ENCODE measurements around the gene CDC45. TPM values are rescaled to one million over a fixed set of nuclear protein-coding genes. Genes with fewer than 3 reads are reported as not detected.

Gene CDC45
- total RNA-seq, 4 donors from 2014 or later, result 3.4 to 16.7 (median 9.1) TPM

DNA sequence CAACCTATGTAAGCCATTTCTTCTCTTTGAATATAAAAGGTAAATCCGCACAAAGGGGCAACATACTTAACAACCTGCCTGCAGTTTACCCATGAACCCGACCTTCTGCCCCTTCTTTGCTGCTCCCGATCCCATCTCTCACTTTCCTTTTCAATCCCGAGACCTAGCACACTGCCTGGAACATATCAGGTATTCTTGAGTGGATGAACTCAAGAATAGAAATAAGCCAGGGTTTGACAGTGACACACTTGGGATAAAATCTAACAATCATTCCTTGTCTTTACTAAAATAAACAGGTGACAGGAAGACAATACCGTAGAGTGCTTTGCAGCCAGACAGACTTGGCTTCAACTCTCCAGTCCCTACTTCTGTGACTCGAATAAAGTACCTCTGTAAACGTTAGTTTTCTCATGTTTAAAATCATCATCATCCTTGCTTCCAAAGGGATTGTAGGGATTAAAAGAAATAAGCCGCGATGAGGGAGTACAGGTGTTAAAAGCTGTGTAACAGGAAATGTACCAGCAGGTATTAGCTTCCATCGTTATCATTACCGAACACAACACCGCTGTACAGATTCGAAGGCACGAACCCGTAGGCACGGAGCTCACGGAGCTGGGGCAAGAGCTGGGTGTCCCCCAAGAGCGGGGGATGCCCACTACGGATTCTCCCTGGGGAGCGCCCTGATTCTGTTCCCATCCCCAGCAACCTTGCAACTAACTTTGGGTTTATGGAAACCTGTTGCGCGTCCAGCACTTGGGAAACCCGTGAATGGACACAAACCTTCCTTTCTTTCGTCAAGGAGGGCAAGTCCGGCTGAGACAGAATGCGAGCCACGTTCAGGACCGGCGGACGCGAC is 1.4 kb upstream of the CDC45 start:
- peaks cover 6 to 24% (median 9%) of the 10 kb centered on the region in 3 donors for H3K36me3 ChIP-seq
- TF ChIP-seq, protein P1, sequence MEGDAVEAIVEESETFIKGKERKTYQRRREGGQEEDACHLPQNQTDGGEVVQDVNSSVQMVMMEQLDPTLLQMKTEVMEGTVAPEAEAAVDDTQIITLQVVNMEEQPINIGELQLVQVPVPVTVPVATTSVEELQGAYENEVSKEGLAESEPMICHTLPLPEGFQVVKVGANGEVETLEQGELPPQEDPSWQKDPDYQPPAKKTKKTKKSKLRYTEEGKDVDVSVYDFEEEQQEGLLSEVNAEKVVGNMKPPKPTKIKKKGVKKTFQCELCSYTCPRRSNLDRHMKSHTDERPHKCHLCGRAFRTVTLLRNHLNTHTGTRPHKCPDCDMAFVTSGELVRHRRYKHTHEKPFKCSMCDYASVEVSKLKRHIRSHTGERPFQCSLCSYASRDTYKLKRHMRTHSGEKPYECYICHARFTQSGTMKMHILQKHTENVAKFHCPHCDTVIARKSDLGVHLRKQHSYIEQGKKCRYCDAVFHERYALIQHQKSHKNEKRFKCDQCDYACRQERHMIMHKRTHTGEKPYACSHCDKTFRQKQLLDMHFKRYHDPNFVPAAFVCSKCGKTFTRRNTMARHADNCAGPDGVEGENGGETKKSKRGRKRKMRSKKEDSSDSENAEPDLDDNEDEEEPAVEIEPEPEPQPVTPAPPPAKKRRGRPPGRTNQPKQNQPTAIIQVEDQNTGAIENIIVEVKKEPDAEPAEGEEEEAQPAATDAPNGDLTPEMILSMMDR (IDR thresholded peaks at IDR 0.05), result no peak
- no peak for TF ChIP-seq POLR2A (IDR thresholded peaks at IDR 0.05)
- no peaks in the 10 kb centered on the region for H3K27me3 ChIP-seq
- peak overlapping the region; percentile 95 to 99 (median 96) for H3K27ac ChIP-seq
- DNase-seq, result no peak
- H3K4me3 ChIP-seq, result peak overlapping the region; percentile 67 to 95 (median 84)
- H3K9me3 ChIP-seq, result no peaks in the 10 kb centered on the region
- 0 to 1% methylated on average over 15 to 21 of the region's 31 CpGs for WGBS, 2 donors
- intact Hi-C loops (cut with DNase I), result no loop called here
- H3K4me1 ChIP-seq, result peaks cover 18 to 61% (median 26%) of the 10 kb centered on the region in 3 donors

DNA sequence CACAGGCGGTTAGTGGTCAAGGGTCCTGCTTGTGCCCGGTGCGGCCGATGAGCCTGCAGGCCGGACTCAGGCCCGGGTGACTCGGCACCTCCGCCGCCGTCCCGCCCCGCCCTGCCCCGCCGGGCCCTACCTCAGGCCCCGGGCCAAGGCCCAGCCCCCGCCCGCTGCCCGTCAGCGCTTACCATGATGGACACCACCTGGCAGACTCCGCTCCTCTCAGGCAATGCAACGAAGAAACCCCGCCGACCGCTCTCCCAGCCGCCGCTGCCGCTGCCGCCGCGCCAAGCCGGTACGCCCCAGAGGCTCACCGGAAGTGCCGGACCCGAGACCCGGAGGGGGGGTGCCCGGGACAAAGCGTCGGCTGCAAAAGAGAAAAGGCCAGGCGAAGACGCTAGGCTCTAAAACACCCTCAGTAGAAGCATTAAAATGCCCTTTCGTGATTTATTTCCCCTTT is 792 bp upstream of the CDC45 start, which contains the start of gene UFD1:
Gene UFD1, minus strand, starts transcription at position 293 of the 454 bp plus-strand sequence. Its CDS starts 108 bp downstream, at position 185.
- intact Hi-C loops (cut with DNase I), result no loop called here
- TF ChIP-seq, protein P1 (IDR thresholded peaks at IDR 0.05), result peak in 2 of 6 experiments; percentile 5 to 21
- peak in 3 of 4 donors; percentile 13 to 55 (median 53) for TF ChIP-seq POLR2A (IDR thresholded peaks at IDR 0.05)
- DNase-seq, result no peak
- 0% methylated on average over 6 of the region's 42 CpGs for WGBS, 2 donors
- Histone ChIP-seq H3K27me3 (no peaks in the 10 kb centered on the region), H3K9me3 (no peaks in the 10 kb centered on the region), H3K27ac (peak within 1 kb of the TSS; percentile 95 to 99 (median 96)), H3K4me3 (peak within 1 kb of the TSS; percentile 67 to 95 (median 84)), H3K36me3 (peaks cover 0 to 18% (median 5%) of the 10 kb centered on the region in 3 donors), H3K4me1 (peaks cover 18 to 58% (median 26%) of the 10 kb centered on the region in 3 donors)

DNA sequence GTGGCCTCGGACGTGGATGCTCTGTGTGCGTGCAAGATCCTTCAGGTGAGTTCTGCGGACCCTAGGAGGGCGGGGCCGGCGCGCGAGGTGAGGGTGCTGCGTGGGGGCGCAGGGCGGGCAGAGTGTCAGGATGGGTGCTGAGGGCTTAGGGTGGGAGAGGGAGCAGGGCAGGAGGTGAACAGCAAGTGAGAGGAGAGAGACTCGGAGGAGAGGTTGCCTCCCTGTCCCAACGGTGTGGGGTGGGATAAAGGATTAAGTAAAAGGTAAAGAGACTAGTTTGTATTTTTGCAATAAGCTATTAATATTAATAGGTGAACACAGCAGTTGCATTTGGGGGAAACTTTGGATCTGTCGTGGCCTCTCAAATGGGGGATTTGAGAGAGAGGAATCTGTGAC is 451 bp downstream of the CDC45 start:
- intact Hi-C loops (cut with DNase I), result no loop called here
- Histone ChIP-seq H3K4me3 (peak overlapping the region; percentile 67 to 95 (median 84)), H3K4me1 (peaks cover 18 to 46% (median 26%) of the 10 kb centered on the region in 3 donors), H3K27me3 (no peaks in the 10 kb centered on the region), H3K27ac (peak overlapping the region in 2 of 4 donors; percentile 96 to 97), H3K36me3 (peaks cover 0 to 5% (median 0%) of the 10 kb centered on the region in 3 donors), H3K9me3 (no peaks in the 10 kb centered on the region)
- 2% methylated on average over 4 to 5 of the region's 15 CpGs for WGBS, 2 donors
- no peak for DNase-seq
- TF ChIP-seq, protein P1 (IDR thresholded peaks at IDR 0.05), result no peak
- TF ChIP-seq POLR2A (IDR thresholded peaks at IDR 0.05), result no peak

DNA sequence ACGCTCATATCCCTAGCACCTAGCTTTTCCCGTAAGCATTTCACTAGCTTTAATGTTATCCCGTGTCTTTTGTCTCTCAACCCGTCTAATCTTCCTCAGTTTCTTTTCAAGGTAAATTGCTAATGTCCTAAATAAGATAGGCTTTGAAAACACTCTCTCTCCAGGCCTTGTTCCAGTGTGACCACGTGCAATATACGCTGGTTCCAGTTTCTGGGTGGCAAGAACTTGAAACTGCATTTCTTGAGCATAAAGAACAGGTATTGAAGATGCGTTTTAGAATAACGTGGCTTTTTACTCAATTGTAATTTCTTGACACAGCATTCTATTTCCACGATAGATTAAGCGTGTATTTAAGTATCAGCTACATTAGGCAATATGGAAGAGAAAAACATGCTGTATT is 1.1 kb downstream of the CDC45 start:
- Histone ChIP-seq H3K4me3 (no peak overlapping the region), H3K27me3 (no peaks in the 10 kb centered on the region), H3K36me3 (no peaks in the 10 kb centered on the region), H3K4me1 (peaks cover 18 to 40% (median 25%) of the 10 kb centered on the region in 3 donors), H3K9me3 (no peaks in the 10 kb centered on the region), H3K27ac (no peak overlapping the region)
- TF ChIP-seq, protein P1 (IDR thresholded peaks at IDR 0.05), result no peak
- no peak for TF ChIP-seq POLR2A (IDR thresholded peaks at IDR 0.05)
- no peak for DNase-seq
- intact Hi-C loops (cut with DNase I), result no loop called here
- WGBS, 2 donors, result 47 to 60% methylated on average over 10 of the region's 10 CpGs

DNA sequence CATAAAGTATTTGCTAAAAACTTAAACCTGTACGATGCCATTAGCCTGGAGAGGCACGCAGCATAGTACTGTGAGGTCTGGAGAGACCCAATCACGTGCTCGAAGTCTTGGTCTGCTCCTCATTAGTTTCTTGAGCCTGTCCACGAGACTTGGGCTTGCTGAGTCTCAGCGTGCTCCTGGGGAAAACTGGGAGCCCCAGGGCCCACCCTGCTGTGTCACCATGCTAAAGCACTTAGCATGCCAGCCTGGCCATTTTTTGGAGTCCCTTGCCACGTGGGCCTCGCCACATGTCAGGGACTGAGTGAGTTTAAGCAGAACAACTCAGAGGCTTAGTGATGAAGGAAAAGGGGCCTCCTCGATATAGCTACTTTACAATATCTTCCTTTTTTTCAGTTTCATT is 2.6 kb downstream of the CDC45 start:
- intact Hi-C loops (cut with DNase I), result no loop called here
- H3K4me1 ChIP-seq, result peaks cover 14 to 25% (median 15%) of the 10 kb centered on the region in 3 donors
- no peak for DNase-seq
- TF ChIP-seq, protein P1 (IDR thresholded peaks at IDR 0.05), result no peak
- TF ChIP-seq POLR2A (IDR thresholded peaks at IDR 0.05), result no peak
- H3K36me3 ChIP-seq, result no peaks in the 10 kb centered on the region
- no peak overlapping the region for H3K27ac ChIP-seq
- no peaks in the 10 kb centered on the region for H3K27me3 ChIP-seq
- WGBS, 2 donors, result 90 to 94% methylated on average over 8 of the region's 9 CpGs
- H3K4me3 ChIP-seq, result no peak overlapping the region
- no peaks in the 10 kb centered on the region for H3K9me3 ChIP-seq
